K562 (cell line): Measurements from ENCODE around the gene FBLN2. TPM values are rescaled to one million over a fixed set of nuclear protein-coding genes. Genes with fewer than 3 reads are reported as not detected.
A peak's percentile ranks its signal among the peaks of the same experiment; 100 is the strongest.

Experiments
- ATAC-seq: fragments of 200-7000 bp; cut with Tn5 transposase; 3 replicates; pipeline ENCODE4 v1.9.1; 2020; ENCODE audit warnings: moderate library complexity
- BruUV-seq: library from RNA; stranded (reverse); fragments of 400-500 nt; replicated peaks from 2 replicates; lab custom pipeline; 2021; lab: Mats Ljungman, UMichigan
- CTCF ChIA-PET: fragments of 300-600 bp; formaldehyde crosslinking; extraction: SDS; loops from one replicate; lab custom pipeline; 2021; ENCODE audit warnings: low intra/inter-chr PET ratio; lab: Yijun Ruan, JAX
- POLR2A ChIA-PET: fragments of 300-600, 350-650 bp; sonication (Branson Sonifier 250); formaldehyde crosslinking; extraction: SDS; loops from one replicate; lab custom pipeline; 2021; ENCODE audit warnings: antibody characterized with exemption, inconsistent platforms; lab: Yijun Ruan, JAX
- DNase-seq, 4 experiments: peaks; one replicate each; pipeline versions ENCODE4 v3.0.0 to v3.0.0-alpha.2; 2011 to 2018; ENCODE audit warnings: low spot score in 3 of 4, mixed read lengths in 3 of 4; ENCODE audit errors: extremely low read depth in 1 of 4
- FAIRE-seq: peaks from 2 replicates; lab custom pipeline; 2011; peaks lifted over from hg19 to GRCh38; lab: Jason Lieb, UNC
- H2AFZ ChIP-seq: 2 replicates; pipeline ENCODE4 v1.6.0; 2011; ENCODE audit warnings: low read depth, low read length, control low read depth, inconsistent platforms
- H3K27ac ChIP-seq: fragments of 200-600 bp; 3 replicates; pipeline ENCODE4 v1.8.0; 2011; ENCODE audit warnings: low read depth, mild to moderate bottlenecking, control low read depth, inconsistent platforms, low read length, moderate library complexity, mixed read lengths; ENCODE audit errors: extremely low read depth
- H3K27me3 ChIP-seq, 2 experiments: fragments of 300-600 bp in 1 of 2; 2 replicates in 1 of 2; 3 replicates in 1 of 2; pipeline versions ENCODE4 v1.6.0 to v1.8.0; 2011; ENCODE audit warnings: inconsistent platforms in 2 of 2, low read length in 2 of 2, mild to moderate bottlenecking in 1 of 2, mixed read lengths in 1 of 2, moderate library complexity in 1 of 2; ENCODE audit not compliant: control insufficient read depth in 2 of 2, insufficient read depth in 2 of 2
- H3K36me3 ChIP-seq: fragments of 300-600 bp; 3 replicates; pipeline ENCODE4 v1.8.0; 2011; ENCODE audit warnings: mild to moderate bottlenecking, low read length, inconsistent platforms; ENCODE audit not compliant: control insufficient read depth, insufficient read depth
- H3K4me1 ChIP-seq, 2 experiments: fragments of 200-600 bp in 1 of 2; replicated peaks in 1 of 2; 2 replicates in 1 of 2; 3 replicates in 1 of 2; pipeline versions ENCODE4 v1.5.1 to v1.8.0; 2011; ENCODE audit warnings: inconsistent platforms in 2 of 2, low read length in 2 of 2, mild to moderate bottlenecking in 1 of 2, mixed read lengths in 1 of 2, moderate library complexity in 1 of 2; ENCODE audit not compliant: control insufficient read depth in 2 of 2, insufficient read depth in 2 of 2
- H3K4me2 ChIP-seq: 2 replicates; pipeline ENCODE4 v1.6.1; 2011; ENCODE audit warnings: low read length, control low read depth, inconsistent platforms, mixed read lengths; ENCODE audit not compliant: insufficient read depth
- H3K4me3 ChIP-seq: fragments of 200-600 bp; sonication (generic), shearing (Covaris generic); 2 replicates; pipeline ENCODE4 v1.5.1; 2016; ENCODE audit warnings: control low read depth, inconsistent platforms
- H3K79me2 ChIP-seq: fragments of 200-600 bp; 3 replicates; pipeline ENCODE4 v1.8.0; 2011; ENCODE audit warnings: low read length, inconsistent platforms; ENCODE audit not compliant: control insufficient read depth, insufficient read depth
- H3K9ac ChIP-seq, 2 experiments: 2 replicates each; pipeline versions ENCODE4 v1.6.0 to v1.6.1; 2011; ENCODE audit warnings: low read depth in 2 of 2, low read length in 2 of 2, control low read depth in 1 of 2, inconsistent platforms in 1 of 2, mild to moderate bottlenecking in 1 of 2, mixed read lengths in 1 of 2; ENCODE audit not compliant: insufficient read depth in 1 of 2
- H3K9me1 ChIP-seq: one replicate; pipeline ENCODE4 v1.6.0; 2011; ENCODE audit warnings: inconsistent platforms, mild to moderate bottlenecking, low read length, moderate library complexity; ENCODE audit not compliant: control insufficient read depth, insufficient read depth
- H3K9me3 ChIP-seq: replicated peaks from 2 replicates; pipeline ENCODE4 v1.5.1; 2011; ENCODE audit warnings: low read depth, low read length, inconsistent platforms; ENCODE audit not compliant: control insufficient read depth, insufficient read depth
- H4K20me1 ChIP-seq: replicated peaks from 2 replicates; pipeline ENCODE4 v1.6.1; 2011; ENCODE audit warnings: low read length, inconsistent platforms, mixed read lengths; ENCODE audit not compliant: control insufficient read depth, insufficient read depth
- HDAC8 ChIP-seq: fragments of 450-650 bp; IDR thresholded peaks from 2 replicates; pipeline ENCODE4 v1.6.1; 2016; ENCODE audit warnings: mild to moderate bottlenecking, missing genetic modification characterization, moderate library complexity, missing compliant biosample characterization
- PTRF ChIP-seq: fragments of 450-650 bp; IDR thresholded peaks from 2 replicates; pipeline ENCODE4 v1.6.1; 2016; ENCODE audit warnings: mild to moderate bottlenecking, missing genetic modification characterization, missing compliant biosample characterization
- ZKSCAN8 ChIP-seq: fragments of 200-800 bp; sonication (Bioruptor generic); IDR thresholded peaks from 2 replicates; pipeline ENCODE4 v1.6.1; 2016; ENCODE audit warnings: missing genetic modification characterization, missing compliant biosample characterization
- WGBS: fragments of 100-300 bp; shearing (Covaris generic); methylation state at CpG from one replicate; pipeline ENCODE4 v1.1.6; 2016; ENCODE audit warnings: low coverage, mixed read lengths; ENCODE audit not compliant: insufficient coverage; ENCODE audit errors: missing lambda C conversion rate; 5-methylcytosine and 5-hydroxymethylcytosine counted together
- in situ Hi-C: fragments of 300-500 bp; cut with MboI; formaldehyde crosslinking; loops from 4 replicates; pipeline ENCODE4 v1.15.0; 2018; ENCODE audit warnings: inconsistent platforms, mixed read lengths
- intact Hi-C: fragments of 100-400 bp; cut with micrococcal nuclease; formaldehyde crosslinking; loops from 2 replicates; pipeline ENCODE4 v1.14.2; 2022
- polyA plus RNA-seq, 8 experiments: library from polyadenylated mRNA; depleted of rRNA in 4 of 8; stranded (reverse) in 5 of 8; unstranded in 3 of 8; fragments of >200 nt; fragmentation: Nextera tagmentation in 2 of 8; fragmentation: Illumina TruSeq in 1 of 8; extraction: Ambion mirVana in 2 of 8; extraction: Trizol in 1 of 8; gene quantifications; 2 replicates each; pipeline versions ENCODE4 v1.2.1 to v1.2.3, GENCODE V29; 2011 to 2014; ENCODE audit warnings: inconsistent platforms in 1 of 8, missing spikeins in 1 of 8
- total RNA-seq, 7 experiments: library from RNA; depleted of rRNA in 6 of 7; stranded (reverse); fragments of >200 nt in 6 of 7; fragmentation: Illumina TruSeq in 2 of 7; extraction: Trizol in 2 of 7; gene quantifications; 2 replicates each; pipeline versions ENCODE4 v1.2.1 to v1.2.3, GENCODE V29; 2011 to 2021; ENCODE audit warnings: low replicate concordance in 1 of 7

FBLN2 gene
- total and polyA plus RNA-seq, 9 of the 15 experiments (the other 6 are each of a cell fraction or from before 2014, with no cell fraction given): 0.03 to 0.10 (median 0.04) TPM; not detected in 6

DNA sequence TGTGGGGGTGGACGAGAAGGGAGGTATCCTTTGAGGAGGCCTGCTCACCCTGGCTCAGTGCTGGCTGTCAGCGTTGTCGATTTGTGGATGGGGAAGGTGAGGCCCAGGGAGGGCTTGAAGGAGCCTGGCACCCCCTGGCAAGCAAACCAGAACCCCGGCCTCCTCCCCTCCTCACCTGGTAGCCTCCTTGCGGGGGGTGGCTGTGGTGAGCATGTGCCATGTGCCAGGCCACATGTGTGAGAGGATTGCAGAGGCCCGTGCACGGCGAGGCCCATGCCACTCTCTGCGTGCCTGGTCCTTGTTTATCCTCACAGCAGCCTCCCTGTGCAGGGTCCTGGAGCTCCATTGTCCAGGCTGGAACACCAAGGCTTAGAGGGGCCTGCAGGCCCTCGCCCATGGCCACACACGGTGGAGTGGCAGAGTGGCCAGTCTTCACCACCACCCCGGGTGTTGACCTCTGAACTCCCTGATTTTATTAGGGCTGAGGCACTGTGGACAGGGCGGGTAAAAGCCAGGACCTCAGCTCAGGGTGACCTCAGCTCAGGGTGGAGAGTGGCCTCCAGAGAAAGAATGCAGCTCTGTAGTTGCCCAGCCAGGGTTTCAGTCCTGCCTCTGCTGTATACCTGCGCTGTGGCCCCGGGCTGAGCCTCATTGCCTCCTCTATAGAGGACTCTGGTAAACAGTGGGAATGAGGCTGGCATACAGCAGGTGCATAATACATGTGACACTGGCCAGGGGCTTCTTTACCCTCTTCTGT, 39.7 kb upstream of the FBLN2 start:
- ATAC-seq (no peak), FAIRE-seq (no peak), DNase-seq (no peak)
- Histone ChIP-seq H3K9me3 (no peaks in the 10 kb centered on the region), H3K36me3 (no peaks in the 10 kb centered on the region), H3K9me1 (no peaks in the 10 kb centered on the region), H2AFZ (no peak overlapping the region), H4K20me1 (peaks cover 11% of the 10 kb centered on the region), H3K4me3 (no peak overlapping the region), H3K9ac (no peak overlapping the region; a peak in 1 of 4 replicates), H3K79me2 (no peaks in the 10 kb centered on the region), H3K4me2 (no peak overlapping the region), H3K27me3 (peaks cover 27 to 36% of the 10 kb centered on the region in 2 experiments), H3K4me1 (peaks cover 0 to 26% of the 10 kb centered on the region in 2 experiments; a peak in 2 of 5 replicates), H3K27ac (no peak overlapping the region)
- in situ Hi-C loops: no loop called here
- intact Hi-C loops: no loop called here
- no TSS peak for BruUV-seq
- 29% methylated on average over 14 of the region's 15 CpGs for WGBS
- TF ChIP-seq ZKSCAN8 (CRISPR knock-in tag) (peak; percentile 87; the same call in 1 of the 2 replicates), PTRF (tag) (no peak)
- ChIA-PET POLR2A (interaction anchor here (0.6 kb wide), 1 partner anchor 19 kb away, joined by 3 read pairs; no protein-coding TSS in a partner anchor), CTCF (no interaction called here)

DNA sequence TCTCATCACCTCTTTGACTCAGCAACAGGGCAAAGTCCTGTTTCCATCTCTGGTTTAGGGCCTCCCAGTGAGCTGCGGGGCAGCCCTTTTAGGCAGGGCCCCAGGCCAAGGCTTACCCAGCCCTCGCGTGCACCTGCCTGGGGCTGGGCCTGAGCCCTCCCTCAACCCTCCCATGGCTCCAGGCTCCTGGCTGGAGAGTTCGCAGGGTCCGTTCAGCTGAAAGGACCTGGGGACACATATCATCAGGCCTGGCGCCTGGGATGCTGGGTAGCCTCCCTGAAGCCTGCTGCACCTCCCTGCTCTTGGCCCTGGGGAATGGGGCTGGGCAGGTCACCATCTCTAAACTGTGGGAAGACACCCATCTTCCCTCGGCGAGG, 39.1 kb upstream of the FBLN2 start:
- Histone ChIP-seq H3K27me3 (peaks cover 33 to 42% of the 10 kb centered on the region in 2 experiments), H3K79me2 (no peaks in the 10 kb centered on the region), H3K4me3 (no peak overlapping the region), H4K20me1 (peaks cover 16% of the 10 kb centered on the region), H3K9ac (no peak overlapping the region), H3K4me2 (no peak overlapping the region), H2AFZ (no peak overlapping the region), H3K36me3 (no peaks in the 10 kb centered on the region), H3K27ac (no peak overlapping the region), H3K9me3 (no peaks in the 10 kb centered on the region), H3K9me1 (no peaks in the 10 kb centered on the region), H3K4me1 (peaks cover 0 to 21% of the 10 kb centered on the region in 2 experiments; a peak in 2 of 5 replicates)
- ATAC-seq: no peak
- DNase-seq: peak in 1 of 4 experiments; percentile 11
- in situ Hi-C loops (no loop called here), intact Hi-C loops (no loop called here)
- no peak for FAIRE-seq
- TF ChIP-seq ZKSCAN8 (CRISPR knock-in tag) (peak; percentile 61), HDAC8 (tag) (no peak)
- BruUV-seq: no TSS peak
- CTCF ChIA-PET: no interaction called here
- POLR2A ChIA-PET: interaction anchor here (0.6 kb wide), 1 partner anchor 19 kb away, joined by 3 read pairs; no protein-coding TSS in a partner anchor
- WGBS: 21% methylated on average over 8 of the region's 8 CpGs
